HG02870 (cell line): ENCODE data around the gene VGLL4.
"Not testable (repeated sequence)": the region's sequence is repeated elsewhere in the genome, so short reads cannot be mapped to it uniquely, and the experiment has no call there.

Source experiments
- ATAC-seq: cut with Tn5 transposase; IDR thresholded peaks from one replicate; pipeline ENCODE4 v1.9.1; 2021; ENCODE audit warnings: mild to moderate bottlenecking, moderate library complexity; ENCODE audit not compliant: unreplicated experiment

Gene VGLL4, protein sequence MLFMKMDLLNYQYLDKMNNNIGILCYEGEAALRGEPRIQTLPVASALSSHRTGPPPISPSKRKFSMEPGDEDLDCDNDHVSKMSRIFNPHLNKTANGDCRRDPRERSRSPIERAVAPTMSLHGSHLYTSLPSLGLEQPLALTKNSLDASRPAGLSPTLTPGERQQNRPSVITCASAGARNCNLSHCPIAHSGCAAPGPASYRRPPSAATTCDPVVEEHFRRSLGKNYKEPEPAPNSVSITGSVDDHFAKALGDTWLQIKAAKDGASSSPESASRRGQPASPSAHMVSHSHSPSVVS

GRCh38 chr3:11643605-11644087 is at the start of gene VGLL4:
TSS of gene VGLL4 (minus strand) at chr3:11643915. CDS start at chr3:11643518, 397 bp downstream.
- peak; percentile 57 for ATAC-seq

DNA sequence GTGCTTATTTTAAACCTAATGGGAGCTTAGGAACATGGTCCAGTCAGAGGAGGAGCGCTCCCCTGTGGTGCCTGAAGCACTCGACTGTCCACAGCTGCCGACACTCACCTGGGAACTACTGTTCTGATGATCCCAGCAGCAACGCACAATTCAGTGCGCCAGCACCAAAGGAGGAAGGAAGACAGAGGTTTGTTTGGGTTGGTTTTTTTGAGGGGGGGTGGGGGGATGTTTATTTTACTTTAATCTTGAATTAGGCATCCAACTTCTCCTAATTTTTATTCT is 48.8 kb upstream of the VGLL4 start:
- ATAC-seq: no peak

DNA sequence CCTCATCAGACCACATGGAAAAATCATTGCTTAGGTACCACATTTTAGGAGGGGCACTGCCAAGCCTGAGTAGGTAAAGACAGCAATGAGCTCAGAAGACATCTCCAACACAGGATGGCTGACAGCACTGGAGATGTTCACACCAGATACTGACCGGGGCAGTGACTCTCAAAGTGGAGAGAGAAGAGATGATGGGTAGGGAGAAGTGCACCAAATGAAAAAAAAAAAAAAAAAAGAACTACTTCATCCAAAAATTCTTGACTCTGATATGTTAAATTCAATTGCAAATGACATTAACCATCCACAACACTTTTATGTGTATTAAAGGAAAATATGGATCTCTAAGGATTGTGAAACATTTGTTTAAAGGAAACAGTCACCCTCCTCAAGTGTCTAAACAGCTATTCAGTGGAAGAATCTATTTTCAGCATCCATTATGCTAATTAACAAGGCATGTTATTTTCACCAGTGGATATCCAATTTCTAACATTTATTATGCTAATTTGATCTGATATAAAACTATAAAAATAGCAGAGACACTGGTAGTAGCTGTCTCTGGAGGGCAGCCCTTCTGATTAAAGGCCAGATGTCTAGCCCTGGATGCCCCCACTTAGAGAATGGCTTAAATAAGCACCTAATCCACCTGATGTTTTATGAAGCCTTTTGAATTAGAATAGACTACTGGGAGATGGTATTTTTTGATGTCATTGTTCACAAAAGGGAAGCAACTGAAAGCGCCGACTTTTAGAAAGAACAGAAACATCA is 48.2 kb upstream of the VGLL4 start:
- ATAC-seq: no peak

- no peak for ATAC-seq
These were observed 47.4 kb upstream of the VGLL4 start for GRCh38 chr3:11690863-11691766.

GRCh38 chr3:11689749-11690148 is 46.0 kb upstream of the VGLL4 start:
- ATAC-seq: no peak

DNA sequence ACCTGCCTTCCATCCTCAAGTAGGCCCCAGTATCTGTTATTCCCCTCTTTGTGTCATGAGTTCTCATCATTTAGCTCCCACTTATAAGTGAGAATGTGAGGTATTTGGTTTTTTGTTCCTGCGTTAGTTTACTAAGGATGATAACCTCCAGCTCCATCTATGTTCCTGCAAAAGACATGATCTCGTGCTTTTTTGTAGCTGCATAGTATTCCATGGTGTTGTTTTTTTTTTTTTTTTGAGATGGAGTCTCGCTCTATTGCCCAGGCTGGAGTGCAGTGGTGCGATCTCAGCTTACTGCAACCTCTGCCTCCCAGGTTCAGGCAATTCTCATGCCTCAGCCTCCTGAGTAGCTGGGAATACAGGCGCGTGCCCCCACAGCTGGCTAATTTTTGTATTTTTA is 41.3 kb upstream of the VGLL4 start:
- ATAC-seq: not testable (repeated sequence)

DNA sequence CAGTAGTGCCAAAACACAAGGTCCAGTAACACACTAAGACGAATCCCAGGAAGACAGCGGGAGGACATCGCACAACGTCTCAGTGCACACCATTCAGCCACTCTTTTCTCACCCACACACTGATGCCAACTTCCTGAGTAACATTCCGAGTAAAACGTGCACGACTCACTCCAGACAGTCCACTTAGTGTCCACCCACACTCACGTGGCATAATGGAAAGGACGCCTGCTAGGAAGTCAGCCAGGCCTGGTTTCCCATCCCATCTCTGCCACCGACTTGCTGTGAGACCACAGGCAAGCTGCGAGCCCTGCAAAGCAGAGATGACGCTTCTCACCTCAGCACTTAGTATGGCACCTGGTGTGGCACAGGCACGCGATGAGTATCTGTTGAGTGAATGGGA is 36.8 kb upstream of the VGLL4 start:
- ATAC-seq: no peak

DNA sequence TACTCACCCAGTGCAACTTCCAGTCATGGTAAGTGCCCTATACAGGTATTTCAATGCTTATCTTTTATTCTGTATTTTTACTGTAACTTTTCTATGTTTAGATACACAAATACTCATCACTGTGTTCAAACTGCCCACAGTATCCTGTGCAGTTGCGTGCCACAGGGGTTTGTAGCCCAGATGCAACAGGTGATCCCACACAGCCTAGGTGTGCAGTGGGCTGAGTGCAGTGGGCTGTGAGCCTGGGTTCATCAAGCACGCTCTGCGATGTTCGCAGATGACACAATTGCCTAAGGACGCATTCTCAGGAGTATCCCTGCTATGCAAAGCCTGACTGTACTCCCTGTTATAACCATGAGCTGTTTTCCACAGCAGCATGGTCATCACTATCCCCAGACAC is 36.2 kb upstream of the VGLL4 start:
- no peak for ATAC-seq

DNA sequence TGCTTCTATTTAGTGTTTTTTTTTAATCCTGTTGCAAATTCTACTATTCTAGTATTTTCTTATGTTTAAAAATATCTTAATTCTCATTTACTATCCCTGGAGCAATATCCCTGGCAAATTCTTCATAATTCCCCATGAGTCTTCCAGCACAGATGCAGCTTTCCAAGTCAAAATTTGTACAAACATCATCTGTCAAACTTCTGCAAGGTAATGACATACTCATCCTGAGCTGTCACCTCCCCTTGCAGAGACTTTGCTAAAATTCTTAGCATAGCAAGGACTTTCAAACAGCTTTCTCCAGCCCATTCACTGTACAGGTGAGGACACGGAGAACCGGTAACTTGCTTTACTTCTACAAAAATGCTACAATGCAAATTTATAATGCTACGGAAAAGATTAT is 28.6 kb upstream of the VGLL4 start:
- no peak for ATAC-seq

GRCh38 chr3:11671648-11672100 is 28.0 kb upstream of the VGLL4 start:
- peak; percentile 75 for ATAC-seq

DNA sequence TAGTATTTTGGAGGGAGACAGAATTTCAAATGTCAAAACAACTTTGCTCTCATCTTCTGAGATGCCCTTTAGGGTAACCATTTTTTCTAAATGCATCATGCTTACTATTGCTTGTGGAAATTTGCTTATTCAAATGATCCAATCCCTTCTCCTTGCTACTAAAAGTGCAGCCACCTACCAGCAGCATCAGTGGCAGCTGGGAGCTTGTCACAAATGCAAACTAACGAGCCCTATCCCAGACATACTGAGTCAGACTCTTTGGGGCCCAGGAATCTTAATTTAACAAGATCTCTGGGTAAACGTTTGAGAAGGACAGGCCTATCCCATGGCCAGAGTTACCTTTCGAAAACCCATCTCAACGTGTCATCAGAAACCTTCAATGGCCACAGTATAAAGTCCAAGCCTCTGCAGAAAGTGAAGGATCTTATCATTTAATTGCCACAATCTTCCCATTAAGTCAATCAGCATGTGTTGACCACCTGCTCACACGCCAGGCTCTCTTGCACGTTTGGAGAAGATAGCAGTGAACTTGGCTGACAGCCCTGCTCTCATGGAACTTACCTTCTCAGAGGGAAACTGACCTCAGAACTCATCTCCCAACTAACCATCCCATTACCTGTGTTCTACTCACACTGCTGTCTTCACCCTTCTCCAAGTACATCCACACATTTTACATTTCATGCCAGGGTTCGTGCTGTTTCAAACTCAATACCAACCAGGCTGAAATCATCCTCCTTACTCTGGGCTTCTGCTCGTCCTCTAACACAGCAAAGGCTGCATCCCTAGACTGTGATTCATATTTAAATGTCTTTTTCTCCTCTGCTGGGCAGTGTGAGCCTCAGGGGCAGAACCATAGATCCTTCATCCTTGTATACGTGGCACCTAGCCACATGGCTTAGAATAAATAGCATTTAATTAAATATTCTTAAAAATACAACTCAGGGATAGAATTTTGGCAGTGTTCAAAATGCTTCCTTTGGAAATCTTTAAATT is 24.8 kb upstream of the VGLL4 start:
- no peak for ATAC-seq

- no peak for ATAC-seq
These were observed 21.6 kb upstream of the VGLL4 start for GRCh38 chr3:11665331-11665730.

- no peak for ATAC-seq
These were observed 18.8 kb upstream of the VGLL4 start for GRCh38 chr3:11662392-11662990.

DNA sequence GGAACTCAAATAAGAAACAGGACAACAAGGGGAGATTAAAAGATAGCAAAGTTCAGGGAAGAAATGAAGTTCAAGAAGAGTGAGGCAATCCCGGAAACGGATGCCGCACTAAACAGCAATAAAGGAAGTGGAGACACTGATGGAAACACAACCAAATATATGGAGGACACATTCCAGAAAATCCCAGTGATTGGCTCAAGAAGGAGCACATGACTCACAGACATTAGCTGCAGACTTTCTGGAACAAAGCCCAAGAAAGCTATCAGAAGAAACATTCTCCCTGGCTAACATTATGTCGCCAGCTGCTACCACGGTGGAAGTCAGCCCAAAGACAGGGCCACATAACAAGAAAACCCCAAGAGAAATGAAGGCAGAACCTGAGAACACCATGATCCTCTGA is 18.1 kb upstream of the VGLL4 start:
- no peak for ATAC-seq

GRCh38 chr3:11661052-11661656 is 17.4 kb upstream of the VGLL4 start:
- ATAC-seq: no peak

DNA sequence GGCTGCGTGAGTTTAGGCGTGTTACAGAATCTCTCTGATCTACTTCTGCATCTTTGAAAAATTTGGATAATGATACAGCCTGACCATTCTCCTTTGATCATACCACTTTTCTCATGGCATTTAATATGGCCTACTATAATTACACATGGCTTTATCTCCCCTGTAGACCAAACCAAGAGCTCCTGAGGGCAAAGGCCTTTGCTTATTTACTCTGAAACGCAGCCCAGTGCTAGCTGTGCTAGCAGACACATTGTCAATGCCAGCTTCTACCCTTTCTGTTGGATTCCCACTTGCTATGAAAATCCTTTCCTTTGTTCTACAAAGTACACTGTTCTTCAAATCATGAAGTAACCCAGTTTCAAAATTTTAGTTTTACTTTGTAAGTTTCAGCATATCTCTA is 16.5 kb upstream of the VGLL4 start:
- ATAC-seq: no peak

DNA sequence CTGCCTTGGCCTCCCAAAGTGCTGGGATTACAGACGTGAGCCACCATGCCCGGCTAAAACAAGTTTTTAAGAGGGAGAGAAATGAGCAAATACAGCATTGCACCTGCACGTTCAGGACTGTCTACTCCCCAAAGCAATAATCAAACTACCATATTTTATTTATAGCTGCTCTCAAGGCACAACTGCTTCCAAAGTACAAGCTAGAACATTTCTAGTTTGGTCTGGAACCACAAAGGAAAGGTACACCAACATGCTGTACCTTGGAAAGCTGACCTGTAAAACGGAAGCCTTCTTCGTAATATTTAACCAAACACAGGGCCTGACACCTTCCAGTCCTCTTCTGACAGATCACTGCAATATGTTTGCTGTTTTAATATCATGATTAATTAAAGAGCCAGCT is 14.5 kb upstream of the VGLL4 start:
- ATAC-seq: no peak

GRCh38 chr3:11655196-11655928 is 11.6 kb upstream of the VGLL4 start:
- ATAC-seq: no peak

- no peak for ATAC-seq
These were observed 10.5 kb upstream of the VGLL4 start for GRCh38 chr3:11654166-11654565.
